IMR-90 (cell line): ENCODE results near the gene GPR35. TPM values are rescaled to one million over a fixed set of nuclear protein-coding genes. Genes with fewer than 3 reads are reported as not detected.

ENCODE experiments used
- ATAC-seq: fragments of 200-7000 bp; cut with Tn5 transposase; 2 replicates; pipeline ENCODE4 v1.9.1; 2020; ENCODE audit warnings: low read depth, mild to moderate bottlenecking, moderate library complexity
- BruUV-seq: library from RNA; stranded (reverse); fragments of 400-500 nt; replicated peaks from 2 replicates; lab custom pipeline; 2021; lab: Mats Ljungman, UMichigan
- CTCF ChIA-PET: fragments of 300-600 bp; formaldehyde crosslinking; extraction: SDS; loops from one replicate; lab custom pipeline; 2021; ENCODE audit warnings: antibody characterized with exemption; lab: Yijun Ruan, JAX
- POLR2A ChIA-PET: fragments of 300-600 bp; sonication (Branson Sonifier 250); formaldehyde crosslinking; loops from one replicate; lab custom pipeline; 2022; ENCODE audit warnings: antibody characterized with exemption; ENCODE audit not compliant: unreplicated experiment; lab: Charles Lee
- DNase-seq: peaks from one replicate; pipeline ENCODE4 v3.0.0; 2013
- H2AFZ ChIP-seq: replicated peaks from 2 replicates; pipeline ENCODE3; 2013; ENCODE audit warnings: low read length, mild to moderate bottlenecking; ENCODE audit not compliant: poor library complexity
- H2AK5ac ChIP-seq: 2 replicates; pipeline ENCODE4 v1.6.1; 2013; ENCODE audit warnings: low read depth, low read length, inconsistent platforms
- H2AK9ac ChIP-seq: replicated peaks from 2 replicates; pipeline ENCODE3; 2013; ENCODE audit warnings: mild to moderate bottlenecking, low read depth, low read length, moderate library complexity; ENCODE audit not compliant: poor library complexity
- H2BK120ac ChIP-seq: 2 replicates; pipeline ENCODE4 v1.6.1; 2013; ENCODE audit warnings: low read depth, low read length, inconsistent platforms
- H2BK15ac ChIP-seq: 3 replicates; pipeline ENCODE4 v1.6.1; 2013; ENCODE audit warnings: low read depth, low read length, inconsistent platforms
- H2BK20ac ChIP-seq: 2 replicates; pipeline ENCODE4 v1.6.1; 2013; ENCODE audit warnings: low read depth, mild to moderate bottlenecking, inconsistent platforms, low read length, moderate library complexity
- H2BK5ac ChIP-seq: 2 replicates; pipeline ENCODE4 v1.6.1; 2013; ENCODE audit warnings: mild to moderate bottlenecking, low read depth, low read length, inconsistent platforms; ENCODE audit not compliant: poor library complexity, severe bottlenecking
- H3K14ac ChIP-seq: replicated peaks from 2 replicates; pipeline ENCODE4 v1.6.1; 2013; ENCODE audit warnings: low read depth, low read length, inconsistent platforms
- H3K18ac ChIP-seq: 2 replicates; pipeline ENCODE4 v1.6.1; 2013; ENCODE audit warnings: low read depth, low read length, control low read depth
- H3K23ac ChIP-seq: 2 replicates; pipeline ENCODE4 v1.6.1; 2013; ENCODE audit warnings: low read depth, low read length, inconsistent platforms
- H3K27ac ChIP-seq: 2 replicates; pipeline ENCODE4 v1.5.1; 2013; ENCODE audit warnings: mild to moderate bottlenecking, control low read depth, low read length; ENCODE audit not compliant: insufficient read depth
- H3K27me3 ChIP-seq: 2 replicates; pipeline ENCODE4 v1.6.1; 2013; ENCODE audit warnings: low read length; ENCODE audit not compliant: control insufficient read depth, insufficient read depth
- H3K36me3 ChIP-seq: 2 replicates; pipeline ENCODE4 v1.6.1; 2013; ENCODE audit warnings: low read length, mixed read lengths; ENCODE audit not compliant: control insufficient read depth, insufficient read depth
- H3K4ac ChIP-seq: 2 replicates; pipeline ENCODE4 v1.6.1; 2013; ENCODE audit warnings: low read depth, low read length, inconsistent platforms
- H3K4me1 ChIP-seq: 2 replicates; pipeline ENCODE4 v1.6.1; 2013; ENCODE audit warnings: low read length, mixed read lengths; ENCODE audit not compliant: control insufficient read depth, insufficient read depth
- H3K4me2 ChIP-seq: 2 replicates; pipeline ENCODE4 v1.6.1; 2013; ENCODE audit warnings: low read depth, mild to moderate bottlenecking, control low read depth, low read length, moderate library complexity
- H3K4me3 ChIP-seq: 2 replicates; pipeline ENCODE4 v1.5.1; 2013; ENCODE audit warnings: low read depth, mild to moderate bottlenecking, control low read depth, low read length, moderate library complexity; ENCODE audit not compliant: insufficient read depth
- H3K56ac ChIP-seq: 2 replicates; pipeline ENCODE4 v1.6.1; 2013; ENCODE audit warnings: low read length, inconsistent platforms; ENCODE audit not compliant: insufficient read depth; ENCODE audit errors: extremely low read depth
- H3K79me1 ChIP-seq, 2 experiments: 2 replicates each; pipeline ENCODE4 v1.6.1; 2013; ENCODE audit warnings: low read length in 2 of 2, inconsistent platforms in 1 of 2, low read depth in 1 of 2
- H3K9ac ChIP-seq: 2 replicates; pipeline ENCODE4 v1.6.1; 2013; ENCODE audit warnings: low read depth, low read length, control low read depth
- H3K9me1 ChIP-seq: 2 replicates; pipeline ENCODE4 v1.6.1; 2013; ENCODE audit warnings: low read length, inconsistent platforms; ENCODE audit not compliant: insufficient read depth
- H3K9me3 ChIP-seq: 2 replicates; pipeline ENCODE4 v1.6.1; 2013; ENCODE audit warnings: low read length; ENCODE audit not compliant: control insufficient read depth, insufficient read depth
- H4K20me1 ChIP-seq: 2 replicates; pipeline ENCODE4 v1.6.1; 2013; ENCODE audit warnings: low read length, inconsistent platforms; ENCODE audit not compliant: insufficient read depth
- H4K5ac ChIP-seq: 2 replicates; pipeline ENCODE4 v1.6.1; 2013; ENCODE audit warnings: mild to moderate bottlenecking, low read depth, low read length, control low read depth
- H4K8ac ChIP-seq, 2 experiments: 2 replicates each; pipeline ENCODE4 v1.6.1; 2013; ENCODE audit warnings: low read depth in 2 of 2, low read length in 2 of 2, control low read depth in 1 of 2, inconsistent platforms in 1 of 2
- H4K91ac ChIP-seq: 2 replicates; pipeline ENCODE4 v1.6.1; 2013; ENCODE audit warnings: low read depth, low read length, inconsistent platforms; ENCODE audit not compliant: insufficient read depth
- CEBPB ChIP-seq: IDR thresholded peaks from 2 replicates; pipeline ENCODE4 v1.6.1; 2012; ENCODE audit warnings: low read depth, low read length, improper control_type of control experiment
- CHD1 ChIP-seq: IDR thresholded peaks from 2 replicates; pipeline ENCODE4 v1.6.1; 2012; ENCODE audit warnings: low read depth, low read length, improper control_type of control experiment
- MAFK ChIP-seq: IDR thresholded peaks from 2 replicates; pipeline ENCODE4 v1.6.1; 2012; ENCODE audit warnings: low read depth, low read length, improper control_type of control experiment
- MAZ ChIP-seq: IDR thresholded peaks from 2 replicates; pipeline ENCODE4 v1.6.1; 2012; ENCODE audit warnings: low read depth, mild to moderate bottlenecking, low read length, improper control_type of control experiment, moderate library complexity, borderline replicate concordance
- MXI1 ChIP-seq: IDR thresholded peaks from 2 replicates; pipeline ENCODE4 v1.6.1; 2012; ENCODE audit warnings: low read depth, mild to moderate bottlenecking, low read length, moderate library complexity, borderline replicate concordance
- RCOR1 ChIP-seq: IDR thresholded peaks from 2 replicates; pipeline ENCODE4 v1.6.1; 2012; ENCODE audit warnings: mild to moderate bottlenecking, low read length, improper control_type of control experiment; ENCODE audit not compliant: insufficient replicate concordance
- RFX5 ChIP-seq: IDR thresholded peaks from 2 replicates; pipeline ENCODE4 v1.8.0; 2012; ENCODE audit warnings: low read depth, mild to moderate bottlenecking, low read length, moderate library complexity
- WGBS, 2 experiments: methylation state at CpG; one replicate each; pipeline versions ENCODE4 v1.1.5 to v1.1.7; 2013; ENCODE audit warnings: missing lambda C conversion rate in 2 of 2; ENCODE audit not compliant: insufficient read length in 1 of 2; ENCODE audit errors: extremely low coverage in 2 of 2; 5-methylcytosine and 5-hydroxymethylcytosine counted together
- dilution Hi-C: fragments of 300-500 bp; cut with HindIII; formaldehyde crosslinking; loops from one replicate; pipeline ENCODE4 v1.14.3; 2018; ENCODE audit warnings: low sequenced_read_pairs; ENCODE audit not compliant: unreplicated experiment
- in situ Hi-C: fragments of 300-500 bp; cut with MboI; formaldehyde crosslinking; loops from 3 replicates; pipeline ENCODE4 v1.14.3; 2019; ENCODE audit warnings: low sequenced_read_pairs, inconsistent platforms, mixed read lengths
- intact Hi-C: fragments of 100-400 bp; cut with micrococcal nuclease; formaldehyde crosslinking; loops from 2 replicates; pipeline ENCODE4 v1.10.0; 2022
- polyA plus RNA-seq, 3 experiments: library from polyadenylated mRNA; depleted of rRNA; stranded (reverse); fragments of >200 nt; gene quantifications; 2 replicates each; pipeline ENCODE4 v1.2.3, GENCODE V29; 2012; ENCODE audit warnings: low replicate concordance in 1 of 3
- total RNA-seq: library from RNA; depleted of rRNA; stranded (reverse); fragments of >200 nt; gene quantifications from 2 replicates; pipeline ENCODE4 v1.2.3, GENCODE V29; 2012
- TF ChIP-seq, protein P1 (sequence below): fragments of 150-350 bp; IDR thresholded peaks from 2 replicates; pipeline ENCODE4 v1.6.1; 2017; ENCODE audit warnings: mild to moderate bottlenecking, antibody characterized with exemption, low read length, low read depth
- TF ChIP-seq, protein P2 (sequence below): conservative IDR thresholded peaks from 2 replicates; pipeline ENCODE4 v1.5.1; 2012; ENCODE audit warnings: mild to moderate bottlenecking, low read depth, low read length, improper control_type of control experiment
- TF ChIP-seq, protein P3 (sequence below): fragments of 150-350 bp; IDR thresholded peaks from 2 replicates; pipeline ENCODE4 v1.6.1; 2016; ENCODE audit warnings: low read depth, mild to moderate bottlenecking, low read length, moderate library complexity, borderline replicate concordance

The GPR35 gene
- total and polyA plus RNA-seq, 2 of the 4 experiments (the other 2 are of a cell fraction) = 0.31 TPM; not detected in 1

DNA sequence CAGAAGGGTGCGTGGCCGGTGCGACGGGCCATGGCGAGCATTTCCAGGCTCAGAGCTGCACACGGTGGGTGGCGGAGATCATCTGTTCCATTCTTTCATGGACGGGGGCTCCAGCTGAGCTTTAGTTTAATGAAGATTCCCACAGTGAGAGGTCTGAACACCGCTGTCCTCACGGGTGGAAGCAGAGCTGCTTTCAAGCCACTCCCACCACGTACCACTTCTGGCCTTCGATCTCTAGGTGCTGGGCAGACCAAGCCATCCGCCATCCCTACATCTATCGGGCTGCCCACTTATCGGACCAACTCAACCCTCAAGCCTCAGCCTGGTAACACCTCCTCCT lies 18.5 kb downstream of the GPR35 start:
- no peak overlapping the region for H3K56ac ChIP-seq
- no peaks in the 10 kb centered on the region for H3K4me1 ChIP-seq
- H3K4ac ChIP-seq = no peak overlapping the region
- no peak overlapping the region for H2AFZ ChIP-seq
- no peak overlapping the region for H2BK5ac ChIP-seq
- no peak overlapping the region for H3K14ac ChIP-seq
- no peak overlapping the region for H2AK9ac ChIP-seq
- no peak overlapping the region for H2BK15ac ChIP-seq
- H4K5ac ChIP-seq = no peak overlapping the region
- CTCF ChIA-PET = no interaction called here
- H4K20me1 ChIP-seq = no peaks in the 10 kb centered on the region
- H3K23ac ChIP-seq = no peak overlapping the region
- H4K8ac ChIP-seq = no peak overlapping the region
- no peak overlapping the region for H2BK120ac ChIP-seq
- H3K27ac ChIP-seq = no peak overlapping the region
- no TSS peak for BruUV-seq
- H2AK5ac ChIP-seq = no peak overlapping the region
- H3K9me3 ChIP-seq = no peaks in the 10 kb centered on the region
- H4K91ac ChIP-seq = no peak overlapping the region
- no peak overlapping the region for H3K9ac ChIP-seq
- no peak for ATAC-seq
- TF ChIP-seq RCOR1 (no peak), MAZ (no peak), MXI1 (no peak), CHD1 (no peak), CEBPB (no peak), MAFK (no peak), RFX5 (no peak)
- TF ChIP-seq, protein P1, sequence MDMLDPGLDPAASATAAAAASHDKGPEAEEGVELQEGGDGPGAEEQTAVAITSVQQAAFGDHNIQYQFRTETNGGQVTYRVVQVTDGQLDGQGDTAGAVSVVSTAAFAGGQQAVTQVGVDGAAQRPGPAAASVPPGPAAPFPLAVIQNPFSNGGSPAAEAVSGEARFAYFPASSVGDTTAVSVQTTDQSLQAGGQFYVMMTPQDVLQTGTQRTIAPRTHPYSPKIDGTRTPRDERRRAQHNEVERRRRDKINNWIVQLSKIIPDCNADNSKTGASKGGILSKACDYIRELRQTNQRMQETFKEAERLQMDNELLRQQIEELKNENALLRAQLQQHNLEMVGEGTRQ = no peak
- TF ChIP-seq, protein P2, sequence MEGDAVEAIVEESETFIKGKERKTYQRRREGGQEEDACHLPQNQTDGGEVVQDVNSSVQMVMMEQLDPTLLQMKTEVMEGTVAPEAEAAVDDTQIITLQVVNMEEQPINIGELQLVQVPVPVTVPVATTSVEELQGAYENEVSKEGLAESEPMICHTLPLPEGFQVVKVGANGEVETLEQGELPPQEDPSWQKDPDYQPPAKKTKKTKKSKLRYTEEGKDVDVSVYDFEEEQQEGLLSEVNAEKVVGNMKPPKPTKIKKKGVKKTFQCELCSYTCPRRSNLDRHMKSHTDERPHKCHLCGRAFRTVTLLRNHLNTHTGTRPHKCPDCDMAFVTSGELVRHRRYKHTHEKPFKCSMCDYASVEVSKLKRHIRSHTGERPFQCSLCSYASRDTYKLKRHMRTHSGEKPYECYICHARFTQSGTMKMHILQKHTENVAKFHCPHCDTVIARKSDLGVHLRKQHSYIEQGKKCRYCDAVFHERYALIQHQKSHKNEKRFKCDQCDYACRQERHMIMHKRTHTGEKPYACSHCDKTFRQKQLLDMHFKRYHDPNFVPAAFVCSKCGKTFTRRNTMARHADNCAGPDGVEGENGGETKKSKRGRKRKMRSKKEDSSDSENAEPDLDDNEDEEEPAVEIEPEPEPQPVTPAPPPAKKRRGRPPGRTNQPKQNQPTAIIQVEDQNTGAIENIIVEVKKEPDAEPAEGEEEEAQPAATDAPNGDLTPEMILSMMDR = no peak
- TF ChIP-seq, protein P3, sequence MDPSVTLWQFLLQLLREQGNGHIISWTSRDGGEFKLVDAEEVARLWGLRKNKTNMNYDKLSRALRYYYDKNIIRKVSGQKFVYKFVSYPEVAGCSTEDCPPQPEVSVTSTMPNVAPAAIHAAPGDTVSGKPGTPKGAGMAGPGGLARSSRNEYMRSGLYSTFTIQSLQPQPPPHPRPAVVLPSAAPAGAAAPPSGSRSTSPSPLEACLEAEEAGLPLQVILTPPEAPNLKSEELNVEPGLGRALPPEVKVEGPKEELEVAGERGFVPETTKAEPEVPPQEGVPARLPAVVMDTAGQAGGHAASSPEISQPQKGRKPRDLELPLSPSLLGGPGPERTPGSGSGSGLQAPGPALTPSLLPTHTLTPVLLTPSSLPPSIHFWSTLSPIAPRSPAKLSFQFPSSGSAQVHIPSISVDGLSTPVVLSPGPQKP = no peak
- H3K79me1 ChIP-seq = no peaks in the 10 kb centered on the region
- H3K4me2 ChIP-seq = no peak overlapping the region
- H3K4me3 ChIP-seq = no peak overlapping the region
- peaks cover 53% of the 10 kb centered on the region for H3K27me3 ChIP-seq
- no peak overlapping the region for H2BK20ac ChIP-seq
- no peaks in the 10 kb centered on the region for H3K9me1 ChIP-seq
- POLR2A ChIA-PET = no interaction called here
- intact Hi-C loops = no loop called here
- H3K18ac ChIP-seq = no peak overlapping the region
- no peaks in the 10 kb centered on the region for H3K36me3 ChIP-seq
- WGBS, 2 experiments = 76% methylated on average over 10 of the region's 15 CpGs; no CpG with 5 or more reads in 1 of the 2 experiments
- no peak for DNase-seq
- in situ Hi-C loops = no loop called here
- dilution Hi-C loops = no loop called here
